Activated CD8-positive, alpha-beta memory T cell treated with anti-CD3 and anti-CD28 coated beads, Interleukin-2, amount 50 U/mL, for 24 hours (primary cell): ENCODE results near the gene DUSP9.
"Not testable (repeated sequence)": the region's sequence is repeated elsewhere in the genome, so short reads cannot be mapped to it uniquely, and the experiment has no call there.

Source experiments
- DNase-seq: peaks from one replicate; pipeline ENCODE4 v3.0.0-alpha.2; 2020; ENCODE audit errors: extremely low read depth

The DUSP9 gene

DNA sequence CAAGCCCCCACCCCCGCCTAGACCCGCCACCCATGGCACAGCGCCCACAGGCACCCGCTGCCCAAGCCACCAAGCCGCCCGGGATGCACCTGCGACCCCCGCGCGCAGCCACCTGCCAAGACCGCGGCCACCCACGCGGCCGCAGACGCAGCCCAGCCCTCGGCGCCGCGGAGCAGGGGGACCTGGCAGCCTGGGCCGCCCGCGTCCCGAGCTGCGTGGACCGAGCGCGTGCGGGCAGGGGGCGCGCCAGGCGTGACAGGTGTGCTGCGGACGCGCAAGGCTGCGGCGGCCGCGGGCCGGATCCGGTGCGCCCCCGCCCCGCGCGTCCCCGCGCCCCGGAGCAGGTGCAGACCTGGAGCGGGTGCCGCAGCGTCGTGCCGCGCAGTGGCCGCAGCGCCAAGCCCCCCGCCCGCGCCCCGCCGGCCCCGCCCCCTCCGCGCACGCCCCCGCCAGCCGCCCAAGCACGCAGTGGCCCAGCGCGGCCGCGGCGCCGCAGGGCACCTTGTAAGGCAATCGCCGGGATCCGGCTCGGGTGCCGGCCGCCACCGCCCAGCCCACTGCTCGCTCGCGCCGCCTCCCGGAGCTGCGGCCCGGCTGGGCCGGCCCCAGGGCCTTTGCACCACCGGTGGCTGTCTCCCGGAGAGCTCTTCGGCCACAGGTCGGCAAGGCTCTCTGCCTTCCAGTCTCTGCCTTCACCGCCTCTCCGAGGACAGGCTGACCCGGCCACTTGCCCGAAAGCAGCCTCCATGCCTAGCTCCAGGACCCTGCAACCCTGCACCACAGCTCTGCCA is 26.6 kb downstream of the DUSP9 start, which contains the start of gene PNCK:
PNCK (minus strand) TSS at position 386 of the 791 bp plus-strand sequence. CDS start 737 bp downstream, outside the sequence.
- no peak for DNase-seq

DNA sequence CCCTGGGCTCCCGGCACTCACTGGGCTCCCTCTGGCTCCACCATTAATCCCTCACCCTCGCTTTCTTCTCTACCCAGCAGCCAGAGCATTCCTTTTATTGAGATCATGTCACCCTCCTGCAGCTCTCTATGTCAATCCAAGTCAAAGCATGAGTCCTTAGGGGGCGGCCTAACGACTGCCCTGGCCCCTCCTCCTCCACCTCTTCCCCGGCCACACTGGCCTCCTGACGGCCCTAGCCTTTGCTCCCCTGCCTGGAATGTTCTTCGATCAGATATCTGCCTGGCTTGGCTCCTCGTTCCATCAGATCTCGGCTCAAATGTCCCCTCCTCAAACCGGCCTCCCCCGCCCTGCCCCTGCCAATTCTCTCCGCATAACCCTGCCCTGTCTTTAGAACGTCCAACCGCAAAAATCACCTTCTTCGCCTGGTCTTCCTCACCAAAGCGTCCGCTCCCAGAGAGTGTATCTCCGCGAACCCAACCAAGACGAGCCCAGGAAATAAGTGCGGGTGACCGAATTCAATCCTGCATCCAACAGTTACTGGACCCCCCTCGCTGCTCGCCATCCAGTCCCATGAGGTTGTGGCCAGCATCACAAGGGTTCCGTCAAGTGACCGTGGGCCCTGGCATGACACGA is 27.3 kb downstream of the DUSP9 start:
- DNase-seq, result no peak

- no peak for DNase-seq
These were observed 34.2 kb downstream of the DUSP9 start for GRCh38 chrX:153681175-153681574.

DNA sequence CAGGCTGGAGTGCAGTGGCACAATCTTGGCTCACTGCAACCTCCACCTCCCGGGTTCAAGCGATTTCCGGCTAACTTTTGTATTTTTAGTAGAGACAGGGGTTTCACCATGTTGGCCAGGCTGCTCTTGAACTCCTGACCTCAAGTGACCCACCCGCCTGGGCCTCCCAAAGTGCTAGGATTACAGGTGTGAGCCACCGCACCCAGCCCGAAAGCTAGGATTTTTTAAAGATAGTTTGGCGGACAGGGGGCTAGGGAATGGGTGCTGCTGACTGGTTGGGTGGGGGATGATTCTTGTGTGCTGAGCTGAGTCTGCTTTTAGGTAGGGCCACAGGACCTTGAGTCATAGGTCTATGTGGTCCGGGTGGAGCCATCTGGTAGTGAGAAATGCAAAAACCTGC is 36.5 kb downstream of the DUSP9 start:
- DNase-seq, result not testable (repeated sequence)

GRCh38 chrX:153684467-153685155 is 37.6 kb downstream of the DUSP9 start:
- no peak for DNase-seq

GRCh38 chrX:153685156-153685536 is 38.1 kb downstream of the DUSP9 start:
- DNase-seq, result no peak

GRCh38 chrX:153685751-153686696 is 39.0 kb downstream of the DUSP9 start:
- no peak for DNase-seq

GRCh38 chrX:153686711-153687110 is 39.7 kb downstream of the DUSP9 start:
- DNase-seq, result no peak

- no peak for DNase-seq
These were observed 40.4 kb downstream of the DUSP9 start, which contains the start of gene SLC6A8 for GRCh38 chrX:153687121-153688039. SLC6A8 (plus strand) TSS chrX:153687926; CDS start chrX:153688575, 649 bp downstream.

DNA sequence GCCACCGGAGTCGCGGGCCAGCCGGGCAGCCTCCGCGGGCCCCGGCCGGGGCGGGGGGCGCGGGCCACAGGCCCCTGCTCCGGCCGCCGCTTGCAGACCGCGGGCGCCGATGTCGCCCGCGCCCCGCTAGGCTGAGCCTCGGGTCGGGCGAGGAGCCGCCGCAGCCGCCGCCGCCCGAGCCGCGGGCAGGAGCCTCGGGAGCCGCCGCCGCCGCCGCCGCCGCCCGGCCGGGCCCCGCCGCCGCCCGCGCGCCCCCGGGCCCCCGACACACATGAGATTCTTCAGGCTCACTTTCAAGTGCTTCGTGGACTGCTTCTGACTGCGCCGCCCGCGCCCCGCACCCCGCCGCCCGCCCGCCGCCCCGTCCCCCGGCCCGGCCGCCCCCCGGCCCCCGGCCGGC is 41.1 kb downstream of the DUSP9 start:
- no peak for DNase-seq

- DNase-seq, result no peak
These were observed 41.5 kb downstream of the DUSP9 start for GRCh38 chrX:153688506-153688905.

DNA sequence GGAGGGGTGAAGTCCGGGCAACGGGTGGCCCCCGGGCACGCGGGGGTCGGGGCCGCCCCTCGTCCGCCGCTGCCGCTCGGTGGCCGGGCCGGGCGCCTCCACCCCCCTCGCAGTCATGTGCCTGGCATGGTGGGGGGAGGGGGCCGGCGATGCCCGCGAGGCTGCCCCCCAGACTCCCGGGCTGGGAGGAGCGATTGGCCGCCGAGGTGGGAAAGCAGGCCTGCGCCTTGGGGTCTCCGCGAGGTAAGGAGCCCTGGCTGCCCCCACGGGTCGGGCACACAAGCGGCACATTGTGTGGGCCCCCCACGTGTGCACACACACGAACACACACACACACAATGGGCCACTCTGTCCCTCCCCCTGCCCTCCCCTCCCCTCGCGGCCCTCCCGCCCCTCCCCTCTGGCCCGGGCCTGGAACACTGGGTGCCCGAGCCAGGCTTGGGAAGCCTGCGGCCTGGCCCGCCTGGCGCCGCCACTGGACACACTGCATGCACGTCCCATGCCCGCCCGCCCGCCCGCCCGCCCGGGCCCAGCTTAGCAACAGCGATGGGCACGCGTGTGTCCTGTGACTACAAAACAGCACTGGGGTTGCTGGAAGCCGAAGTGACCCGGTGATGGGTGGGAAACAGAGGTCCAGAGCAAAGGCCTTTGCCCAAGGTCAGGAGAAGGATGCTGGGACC is 42.0 kb downstream of the DUSP9 start:
- DNase-seq, result no peak

- no peak for DNase-seq
These were observed 42.9 kb downstream of the DUSP9 start for GRCh38 chrX:153689654-153690465.

DNA sequence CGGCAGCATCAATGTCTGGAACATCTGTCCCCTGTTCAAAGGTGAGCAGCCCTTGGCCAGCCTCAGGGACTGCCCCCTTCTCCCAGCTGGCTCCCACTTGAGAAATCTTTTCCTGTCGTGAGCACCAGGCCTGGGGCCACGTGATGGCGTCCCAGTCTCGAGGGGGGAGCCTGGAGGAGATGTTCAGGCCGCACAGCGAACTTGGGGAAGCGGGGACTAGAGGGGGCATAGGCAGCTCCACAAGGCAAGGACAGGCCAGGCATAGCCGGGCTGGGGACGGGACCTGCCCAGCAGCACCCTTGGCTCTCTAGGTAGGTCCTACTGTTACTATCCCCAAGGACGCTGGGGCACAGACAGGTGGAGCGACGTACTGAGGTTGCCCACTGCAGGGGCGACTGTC is 43.5 kb downstream of the DUSP9 start:
- no peak for DNase-seq

GRCh38 chrX:153691032-153691827 is 44.2 kb downstream of the DUSP9 start:
- DNase-seq, result not testable (repeated sequence)

DNA sequence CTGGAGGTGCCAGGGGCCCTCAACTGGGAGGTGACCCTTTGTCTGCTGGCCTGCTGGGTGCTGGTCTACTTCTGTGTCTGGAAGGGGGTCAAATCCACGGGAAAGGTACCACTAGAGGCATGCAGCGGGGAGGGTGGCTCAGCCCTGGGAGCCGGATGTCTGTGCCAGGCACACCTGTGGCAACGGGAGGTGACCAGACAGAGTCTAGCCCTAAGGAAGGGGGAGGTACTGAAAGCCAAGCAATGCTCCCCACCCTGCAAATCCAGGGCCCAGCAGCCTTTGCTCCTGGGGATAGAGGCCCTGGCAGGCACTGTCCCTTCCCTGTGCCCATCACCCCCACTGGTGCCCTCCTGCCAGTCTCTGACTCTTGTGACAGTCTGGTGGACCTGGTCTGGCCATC is 45.0 kb downstream of the DUSP9 start:
- no peak for DNase-seq

GRCh38 chrX:153692611-153693156 is 45.7 kb downstream of the DUSP9 start:
- DNase-seq, result no peak
